ENCODE measurements around the gene SERPINE3. TPM values are rescaled to one million over a fixed set of nuclear protein-coding genes. Genes with fewer than 3 reads are reported as not detected.

The SERPINE3 gene
- polyA plus RNA-seq, 1 of the 3 experiments (the other 2 are of a cell fraction), result not detected

DNA sequence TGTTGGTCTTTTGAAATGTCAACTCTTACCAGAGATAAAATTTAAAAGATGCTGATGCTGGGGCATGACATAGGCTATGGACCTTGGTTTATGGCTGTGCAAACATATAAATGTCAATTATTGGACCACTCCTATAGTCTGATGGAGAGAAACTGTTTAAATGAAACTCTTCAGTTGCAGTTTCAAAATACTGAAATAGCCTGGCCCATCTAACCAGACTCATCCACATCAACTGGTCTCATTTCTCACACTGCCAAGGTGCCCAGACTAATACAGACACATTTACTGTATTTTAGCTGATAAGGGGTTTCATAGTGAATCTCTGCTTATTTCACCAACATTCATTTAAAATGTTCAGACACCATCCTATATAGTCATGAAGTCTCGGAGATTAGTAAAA, 19.9 kb downstream of the SERPINE3 start:
- no peaks in the 10 kb centered on the region for H4K20me1 ChIP-seq (ENCODE audit: insufficient read depth)
- CTCF ChIA-PET, result no interaction called here
- no peak overlapping the region for H3K4me2 ChIP-seq
- H3K79me2 ChIP-seq (ENCODE audit: insufficient read depth), result no peaks in the 10 kb centered on the region
- no peak for DNase-seq
- H2AFZ ChIP-seq (ENCODE audit: low read depth), result no peak overlapping the region
- 94% methylated on average over 1 of the region's 1 CpG for WGBS (ENCODE audit: low lambda C conversion rate)
- peaks cover 33 to 42% of the 10 kb centered on the region in 2 experiments for H3K36me3 ChIP-seq (replicated peaks in 1 of 2; ENCODE audit: control insufficient read depth in 1 of 2, insufficient read depth in 2 of 2, low read length in 1 of 2)
- TF ChIP-seq, protein P1, sequence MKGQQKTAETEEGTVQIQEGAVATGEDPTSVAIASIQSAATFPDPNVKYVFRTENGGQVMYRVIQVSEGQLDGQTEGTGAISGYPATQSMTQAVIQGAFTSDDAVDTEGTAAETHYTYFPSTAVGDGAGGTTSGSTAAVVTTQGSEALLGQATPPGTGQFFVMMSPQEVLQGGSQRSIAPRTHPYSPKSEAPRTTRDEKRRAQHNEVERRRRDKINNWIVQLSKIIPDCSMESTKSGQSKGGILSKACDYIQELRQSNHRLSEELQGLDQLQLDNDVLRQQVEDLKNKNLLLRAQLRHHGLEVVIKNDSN (IDR thresholded peaks at IDR 0.05; ENCODE audit: borderline replicate concordance, low read depth), result no peak
- no peak for TF ChIP-seq MAX (IDR thresholded peaks at IDR 0.05; ENCODE audit: low read depth)
- no peaks in the 10 kb centered on the region for H3K4me1 ChIP-seq (ENCODE audit: control insufficient read depth in 1 of 2, insufficient read depth in 2 of 2, low read depth in 1 of 2, low read length in 1 of 2)
- POLR2A ChIA-PET, result no interaction called here
- H3K4me3 ChIP-seq (ENCODE audit: low read depth in 2 of 2, low read length in 1 of 2), result no peak overlapping the region
- no peaks in the 10 kb centered on the region for H3F3A ChIP-seq (replicated peaks; ENCODE audit: insufficient read depth)
- H3K27me3 ChIP-seq (ENCODE audit: insufficient read depth), result no peaks in the 10 kb centered on the region
- H3K9ac ChIP-seq, result no peak overlapping the region
- H3K9me3 ChIP-seq, result no peaks in the 10 kb centered on the region
- H3K27ac ChIP-seq (ENCODE audit: low read depth in 2 of 2, low read length in 1 of 2), result no peak overlapping the region
- no peaks in the 10 kb centered on the region for H3K9me2 ChIP-seq

GRCh38 chr13:51360489-51360888, 21.0 kb downstream of the SERPINE3 start:
- CTCF ChIA-PET, result no interaction called here
- Histone ChIP-seq H3K9ac (no peak overlapping the region), H3K4me2 (no peak overlapping the region), H3K9me3 (no peaks in the 10 kb centered on the region), H3K79me2 (ENCODE audit: insufficient read depth) (no peaks in the 10 kb centered on the region), H3K27ac (ENCODE audit: low read depth in 2 of 2, low read length in 1 of 2) (no peak overlapping the region), H3K4me3 (ENCODE audit: low read depth in 2 of 2, low read length in 1 of 2) (no peak overlapping the region), H3K36me3 (replicated peaks in 1 of 2; ENCODE audit: control insufficient read depth in 1 of 2, insufficient read depth in 2 of 2, low read length in 1 of 2) (peaks cover 44 to 53% of the 10 kb centered on the region in 2 experiments), H2AFZ (ENCODE audit: low read depth) (no peak overlapping the region), H3K27me3 (ENCODE audit: insufficient read depth) (no peaks in the 10 kb centered on the region), H4K20me1 (ENCODE audit: insufficient read depth) (no peaks in the 10 kb centered on the region), H3K4me1 (ENCODE audit: control insufficient read depth in 1 of 2, insufficient read depth in 2 of 2, low read depth in 1 of 2, low read length in 1 of 2) (no peaks in the 10 kb centered on the region; a peak in 1 of 4 replicates), H3K9me2 (no peaks in the 10 kb centered on the region), H3F3A (replicated peaks; ENCODE audit: insufficient read depth) (no peaks in the 10 kb centered on the region)
- DNase-seq, result no peak
- 100% methylated on average over 1 of the region's 1 CpG for WGBS (ENCODE audit: low lambda C conversion rate)
- no peak for TF ChIP-seq NRF1 (IDR thresholded peaks at IDR 0.05; ENCODE audit: low read depth, low read length)
- TF ChIP-seq RCOR1 (IDR thresholded peaks at IDR 0.05; ENCODE audit: low read length), result no peak
- no peak for TF ChIP-seq FOXJ3 (CRISPR knock-in tag; IDR thresholded peaks at IDR 0.05)
- POLR2A ChIA-PET, result no interaction called here

DNA sequence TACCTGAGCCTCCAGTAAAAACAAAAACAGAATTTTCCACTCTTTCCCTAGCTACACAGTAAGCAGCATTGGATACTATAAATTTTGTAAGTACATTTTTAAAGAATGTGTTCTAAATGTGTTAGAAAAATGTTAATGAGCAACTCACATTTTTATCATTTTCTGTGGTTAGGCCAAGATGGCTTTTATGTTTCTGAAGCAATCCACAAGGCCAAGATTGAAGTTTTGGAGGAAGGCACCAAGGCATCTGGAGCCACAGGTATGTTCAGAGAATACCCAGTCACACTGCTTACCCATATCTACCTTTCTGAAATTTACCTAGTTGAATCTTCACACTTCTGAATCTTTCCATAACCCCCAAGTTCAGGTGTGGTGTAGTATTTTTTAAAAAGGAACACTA, 21.6 kb downstream of the SERPINE3 start:
- H3K4me2 ChIP-seq, result no peak overlapping the region
- H3K27me3 ChIP-seq (ENCODE audit: insufficient read depth), result no peaks in the 10 kb centered on the region
- H3K79me2 ChIP-seq (ENCODE audit: insufficient read depth), result no peaks in the 10 kb centered on the region
- POLR2A ChIA-PET, result interaction anchor here (0.6 kb wide), 1 partner anchor 832 kb away, joined by 3 read pairs; no protein-coding TSS in a partner anchor
- H3K4me1 ChIP-seq (ENCODE audit: control insufficient read depth in 1 of 2, insufficient read depth in 2 of 2, low read depth in 1 of 2, low read length in 1 of 2), result no peaks in the 10 kb centered on the region; a peak in 1 of 4 replicates
- no peaks in the 10 kb centered on the region for H3K9me2 ChIP-seq
- H3K36me3 ChIP-seq (replicated peaks in 1 of 2; ENCODE audit: control insufficient read depth in 1 of 2, insufficient read depth in 2 of 2, low read length in 1 of 2), result peaks cover 50 to 60% of the 10 kb centered on the region in 2 experiments
- H3F3A ChIP-seq (replicated peaks; ENCODE audit: insufficient read depth), result no peaks in the 10 kb centered on the region
- no peak overlapping the region for H2AFZ ChIP-seq (ENCODE audit: low read depth)
- CTCF ChIA-PET, result no interaction called here
- no peaks in the 10 kb centered on the region for H3K9me3 ChIP-seq
- no peak overlapping the region for H3K9ac ChIP-seq
- H3K27ac ChIP-seq (ENCODE audit: low read depth in 2 of 2, low read length in 1 of 2), result no peak overlapping the region
- no peak overlapping the region for H3K4me3 ChIP-seq (ENCODE audit: low read depth in 2 of 2, low read length in 1 of 2)
- no peak for DNase-seq
- H4K20me1 ChIP-seq (ENCODE audit: insufficient read depth), result no peaks in the 10 kb centered on the region
- TF ChIP-seq RXRA (IDR thresholded peaks at IDR 0.05; ENCODE audit: borderline replicate concordance, low read depth), result no peak
- no peak for TF ChIP-seq TAF1 (IDR thresholded peaks at IDR 0.05; ENCODE audit: borderline replicate concordance, low read depth, low read length)

Data from SK-N-SH (cell line).